GM06990 (cell line): ENCODE measurements around the gene RNLS.

Source experiments
- DNase-seq: peaks from one replicate; pipeline ENCODE4 v3.0.0-alpha.2; 2011; ENCODE audit not compliant: insufficient read length; ENCODE audit errors: extremely low read depth
- H3K27me3 ChIP-seq: replicated peaks from 2 replicates; pipeline ENCODE4 v1.6.0; 2011; ENCODE audit warnings: low read length; ENCODE audit not compliant: control insufficient read depth, insufficient read depth
- H3K36me3 ChIP-seq: 2 replicates; pipeline ENCODE4 v1.5.1; 2011; ENCODE audit warnings: low read length; ENCODE audit not compliant: control insufficient read depth, insufficient read depth
- H3K4me3 ChIP-seq: replicated peaks from 2 replicates; pipeline ENCODE4 v1.5.1; 2011; ENCODE audit warnings: low read depth, mild to moderate bottlenecking, control low read depth, low read length
- CTCF ChIP-seq: IDR thresholded peaks from 2 replicates; pipeline ENCODE4 v1.5.1; 2011; ENCODE audit warnings: low read length, control low read depth, mild to moderate bottlenecking, inconsistent platforms; ENCODE audit not compliant: insufficient read depth, poor library complexity, severe bottlenecking

RNLS gene

GRCh38 chr10:88226071-88226659, 357.0 kb downstream of the RNLS start:
- TF ChIP-seq CTCF, result no peak
- no peak overlapping the region for H3K4me3 ChIP-seq
- no peaks in the 10 kb centered on the region for H3K27me3 ChIP-seq
- no peaks in the 10 kb centered on the region for H3K36me3 ChIP-seq
- no peak for DNase-seq
